OCI-LY3 (cell line): ENCODE results near the gene TSC22D1.

Experiments used
- H2AFZ ChIP-seq: fragments of 200-600, 300-600 bp; shearing (Covaris generic); 2 replicates; pipeline ENCODE4 v1.6.0; 2014; ENCODE audit warnings: antibody characterized with exemption, low read depth, low read length
- H3K27ac ChIP-seq: fragments of 200-600, 300-600 bp; sonication (generic); 2 replicates; pipeline ENCODE4 v1.5.1; 2014; ENCODE audit warnings: mild to moderate bottlenecking, low read length, moderate library complexity, mixed read lengths
- H3K27me3 ChIP-seq: fragments of 200-600, 300-600 bp; sonication (generic); 2 replicates; pipeline ENCODE4 v1.6.1; 2014; ENCODE audit warnings: low read depth, low read length, mixed read lengths
- H3K36me3 ChIP-seq: fragments of 200-600, 300-600 bp; sonication (generic); replicated peaks from 2 replicates; pipeline ENCODE3; 2014; ENCODE audit warnings: low read depth, low read length, mixed read lengths
- H3K4me1 ChIP-seq: fragments of 300-600, 200-600 bp; sonication (generic); 2 replicates; pipeline ENCODE4 v1.6.1; 2014; ENCODE audit warnings: low read length, mixed read lengths
- H3K4me2 ChIP-seq: fragments of 200-600, 300-600 bp; sonication (generic); 2 replicates; pipeline ENCODE4 v1.6.1; 2014; ENCODE audit warnings: low read length, mixed read lengths
- H3K4me3 ChIP-seq: fragments of 300-600, 200-600 bp; sonication (generic); 2 replicates; pipeline ENCODE4 v1.5.1; 2014; ENCODE audit warnings: antibody characterized with exemption, mild to moderate bottlenecking, low read length, moderate library complexity
- H3K79me2 ChIP-seq: fragments of 300-600, 200-600 bp; shearing (Covaris generic); 2 replicates; pipeline ENCODE4 v1.6.1; 2014; ENCODE audit warnings: mild to moderate bottlenecking, low read length, mixed read lengths
- H3K9ac ChIP-seq: fragments of 300-600, 200-600 bp; shearing (Covaris generic); 2 replicates; pipeline ENCODE4 v1.6.0; 2014; ENCODE audit warnings: mild to moderate bottlenecking, low read length, moderate library complexity
- H3K9me3 ChIP-seq: fragments of 200-600, 300-600 bp; shearing (Covaris generic); 2 replicates; pipeline ENCODE4 v1.6.1; 2014; ENCODE audit warnings: low read length, mixed read lengths; ENCODE audit not compliant: insufficient read depth
- H4K20me1 ChIP-seq: fragments of 200-600, 300-600 bp; sonication (generic); 2 replicates; pipeline ENCODE4 v1.6.1; 2016; ENCODE audit warnings: low read length, mixed read lengths; ENCODE audit not compliant: insufficient read depth
- EZH2phosphoT487 ChIP-seq: fragments of 200-600 bp; shearing (Covaris generic); IDR thresholded peaks from 2 replicates; pipeline ENCODE4 v1.6.1; 2018; ENCODE audit warnings: antibody characterized with exemption, mixed run types, low read depth
- TF ChIP-seq, protein P1 (sequence below): fragments of 200-600, 300-600 bp; sonication (generic); IDR thresholded peaks from 2 replicates; pipeline ENCODE4 v1.5.1; 2014; ENCODE audit warnings: antibody characterized with exemption, low read length, low read depth

Gene TSC22D1

DNA sequence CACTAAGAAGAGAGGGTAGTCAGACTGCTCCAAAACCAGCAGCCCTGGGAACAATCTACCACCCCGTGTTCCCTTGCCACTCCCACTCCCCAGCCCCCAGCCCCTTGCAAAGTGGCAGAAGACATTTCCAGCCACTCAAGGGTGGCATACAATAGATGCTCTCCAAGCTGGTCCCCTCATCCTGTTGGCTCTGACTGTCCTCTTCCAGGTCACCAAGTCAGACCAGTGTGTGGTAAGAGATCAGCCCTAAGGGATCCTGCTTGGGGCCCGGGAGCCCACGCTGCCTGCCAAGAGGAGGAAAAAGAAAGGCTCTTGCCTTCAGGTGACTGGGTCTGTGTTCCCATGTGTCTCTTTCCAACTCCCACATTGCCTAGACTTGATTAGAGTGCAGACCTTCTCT is 177.5 kb downstream of the TSC22D1 start:
- H2AFZ ChIP-seq, result no peak overlapping the region

DNA sequence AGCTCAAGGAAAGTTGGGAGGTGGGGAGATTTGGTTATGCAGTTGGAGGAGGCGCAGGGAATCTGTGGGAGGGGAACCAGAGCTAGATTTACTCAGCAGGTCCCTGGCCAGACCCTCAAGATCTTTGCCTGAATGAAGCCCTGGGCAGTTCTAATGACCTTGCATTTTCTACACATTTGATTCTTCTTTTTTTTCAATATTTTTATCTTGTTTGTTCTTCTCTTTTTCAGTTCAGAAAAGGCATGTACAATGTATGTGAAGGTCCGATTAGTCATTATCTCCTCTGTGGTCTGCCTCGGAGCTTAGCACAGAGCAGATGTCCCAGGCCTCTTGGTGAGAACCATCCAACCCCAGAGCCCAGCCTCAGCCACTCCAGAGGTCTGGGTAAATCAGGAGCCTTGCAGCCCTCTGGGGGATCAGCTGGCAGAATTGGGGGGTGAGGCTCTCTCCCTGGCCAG is 178.3 kb downstream of the TSC22D1 start:
- no peak for TF ChIP-seq EZH2phosphoT487
- TF ChIP-seq, protein P1, sequence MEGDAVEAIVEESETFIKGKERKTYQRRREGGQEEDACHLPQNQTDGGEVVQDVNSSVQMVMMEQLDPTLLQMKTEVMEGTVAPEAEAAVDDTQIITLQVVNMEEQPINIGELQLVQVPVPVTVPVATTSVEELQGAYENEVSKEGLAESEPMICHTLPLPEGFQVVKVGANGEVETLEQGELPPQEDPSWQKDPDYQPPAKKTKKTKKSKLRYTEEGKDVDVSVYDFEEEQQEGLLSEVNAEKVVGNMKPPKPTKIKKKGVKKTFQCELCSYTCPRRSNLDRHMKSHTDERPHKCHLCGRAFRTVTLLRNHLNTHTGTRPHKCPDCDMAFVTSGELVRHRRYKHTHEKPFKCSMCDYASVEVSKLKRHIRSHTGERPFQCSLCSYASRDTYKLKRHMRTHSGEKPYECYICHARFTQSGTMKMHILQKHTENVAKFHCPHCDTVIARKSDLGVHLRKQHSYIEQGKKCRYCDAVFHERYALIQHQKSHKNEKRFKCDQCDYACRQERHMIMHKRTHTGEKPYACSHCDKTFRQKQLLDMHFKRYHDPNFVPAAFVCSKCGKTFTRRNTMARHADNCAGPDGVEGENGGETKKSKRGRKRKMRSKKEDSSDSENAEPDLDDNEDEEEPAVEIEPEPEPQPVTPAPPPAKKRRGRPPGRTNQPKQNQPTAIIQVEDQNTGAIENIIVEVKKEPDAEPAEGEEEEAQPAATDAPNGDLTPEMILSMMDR, result no peak
- H2AFZ ChIP-seq, result no peak overlapping the region
- H3K4me1 ChIP-seq, result no peaks in the 10 kb centered on the region
- no peak overlapping the region for H3K4me2 ChIP-seq
- no peak overlapping the region for H3K27ac ChIP-seq
- H3K79me2 ChIP-seq, result no peaks in the 10 kb centered on the region
- H3K36me3 ChIP-seq, result no peaks in the 10 kb centered on the region
- no peaks in the 10 kb centered on the region for H4K20me1 ChIP-seq
- no peak overlapping the region for H3K9ac ChIP-seq
- H3K9me3 ChIP-seq, result no peaks in the 10 kb centered on the region
- H3K4me3 ChIP-seq, result no peak overlapping the region
- H3K27me3 ChIP-seq, result peaks cover 64% of the 10 kb centered on the region

More for the DNA sequence above, 177.5 kb downstream of the TSC22D1 start:
- TF ChIP-seq, protein P1, result no peak
- TF ChIP-seq EZH2phosphoT487, result no peak
- H3K79me2 ChIP-seq, result no peaks in the 10 kb centered on the region
- peaks cover 60% of the 10 kb centered on the region for H3K27me3 ChIP-seq
- H3K36me3 ChIP-seq, result no peaks in the 10 kb centered on the region
- no peaks in the 10 kb centered on the region for H4K20me1 ChIP-seq
- H3K4me2 ChIP-seq, result no peak overlapping the region
- no peaks in the 10 kb centered on the region for H3K4me1 ChIP-seq
- H3K27ac ChIP-seq, result no peak overlapping the region
- no peak overlapping the region for H3K9ac ChIP-seq
- H3K4me3 ChIP-seq, result no peak overlapping the region
- H3K9me3 ChIP-seq, result no peaks in the 10 kb centered on the region

DNA sequence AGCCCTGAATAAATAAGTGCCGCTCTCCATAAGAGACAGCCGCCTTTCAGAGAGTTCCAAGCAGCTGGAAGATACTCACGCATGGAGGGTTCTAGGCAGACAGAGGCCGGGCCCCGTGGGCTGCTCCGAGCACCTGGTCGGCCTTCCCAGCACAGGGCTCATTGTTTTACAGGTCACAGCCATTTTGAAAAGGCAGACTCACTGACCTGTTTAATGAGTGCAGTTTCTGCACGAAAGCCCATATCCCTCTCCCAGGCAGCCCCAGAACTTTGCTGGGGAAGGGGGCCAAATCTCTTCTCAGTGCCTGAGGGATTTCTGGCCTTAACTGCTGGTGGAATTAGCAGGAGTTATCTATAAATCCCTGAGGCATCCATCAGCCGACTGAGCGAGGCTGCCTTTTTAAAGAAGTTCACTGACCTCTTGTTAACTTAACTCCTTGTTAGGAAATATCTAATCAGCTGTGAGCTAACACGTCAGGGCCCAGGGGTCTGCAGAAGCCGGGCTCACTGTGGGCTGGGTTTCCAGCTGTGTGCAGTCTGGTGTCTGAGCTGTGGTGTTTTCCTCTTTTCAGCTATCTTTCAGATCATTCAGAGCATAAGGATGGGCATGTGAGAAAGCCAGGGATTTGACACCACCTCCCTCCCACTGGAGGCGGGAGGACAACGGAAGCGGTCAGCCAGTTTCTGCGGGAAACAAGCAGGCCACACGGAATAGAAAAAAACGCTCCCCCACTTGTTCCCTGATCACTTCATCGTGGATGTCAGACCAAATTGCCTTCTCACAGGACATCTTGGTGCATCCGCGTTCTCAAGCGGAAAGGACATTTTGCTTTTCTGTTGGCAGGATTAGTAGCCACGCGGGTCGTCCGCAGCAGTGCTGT is 179.2 kb downstream of the TSC22D1 start:
- H3K27ac ChIP-seq, result no peak overlapping the region
- no peak for TF ChIP-seq EZH2phosphoT487
- TF ChIP-seq, protein P1, result no peak
- no peaks in the 10 kb centered on the region for H3K36me3 ChIP-seq
- no peaks in the 10 kb centered on the region for H3K4me1 ChIP-seq
- H3K4me2 ChIP-seq, result no peak overlapping the region
- H3K4me3 ChIP-seq, result no peak overlapping the region
- H3K9me3 ChIP-seq, result no peaks in the 10 kb centered on the region
- H4K20me1 ChIP-seq, result no peaks in the 10 kb centered on the region
- H2AFZ ChIP-seq, result no peak overlapping the region
- peaks cover 65% of the 10 kb centered on the region for H3K27me3 ChIP-seq
- no peaks in the 10 kb centered on the region for H3K79me2 ChIP-seq
- no peak overlapping the region for H3K9ac ChIP-seq

DNA sequence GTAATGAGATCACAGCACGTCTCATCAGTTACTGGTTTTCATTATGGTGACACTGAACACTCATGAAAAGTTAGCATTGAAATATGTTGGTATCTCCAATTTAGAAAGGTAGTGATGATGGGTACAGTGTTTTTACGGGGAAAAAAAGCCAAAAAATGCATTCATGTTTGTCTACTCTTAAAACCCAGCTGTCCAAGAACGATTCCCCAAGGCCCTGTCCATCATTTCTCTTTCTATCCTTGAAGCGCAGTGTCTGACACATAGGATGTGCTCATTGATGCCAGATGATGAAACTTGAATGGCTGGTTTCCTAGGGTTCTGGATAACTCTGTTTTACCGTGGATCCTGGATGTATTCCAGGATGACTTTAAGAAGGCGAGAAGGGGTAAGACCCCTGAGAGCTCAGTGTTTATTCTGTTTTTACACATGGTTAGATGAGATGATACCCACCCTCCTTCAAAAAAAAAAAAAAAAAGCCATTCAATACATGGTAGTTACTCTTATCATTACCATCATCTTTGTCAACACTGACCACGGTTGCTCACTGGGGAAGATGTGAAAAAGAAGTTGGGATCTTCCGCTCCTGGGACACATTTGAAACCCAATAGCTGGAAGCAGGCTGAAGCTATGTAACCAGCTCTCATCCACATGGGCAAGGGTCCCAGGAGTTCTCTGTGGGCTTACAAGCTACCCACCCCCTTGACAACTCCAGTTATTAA is 180.0 kb downstream of the TSC22D1 start:
- Histone ChIP-seq H3K9ac (no peak overlapping the region), H3K4me3 (no peak overlapping the region), H3K36me3 (no peaks in the 10 kb centered on the region), H3K79me2 (no peaks in the 10 kb centered on the region), H3K4me1 (no peaks in the 10 kb centered on the region), H3K4me2 (no peak overlapping the region), H2AFZ (no peak overlapping the region), H3K9me3 (no peaks in the 10 kb centered on the region), H4K20me1 (no peaks in the 10 kb centered on the region), H3K27me3 (peaks cover 65% of the 10 kb centered on the region), H3K27ac (no peak overlapping the region)
- TF ChIP-seq, protein P1, result no peak
